Heart left ventricle (tissue), 16 donors: ENCODE results near the gene FBXL7. TPM values are rescaled to one million over a fixed set of nuclear protein-coding genes. Genes with fewer than 3 reads are reported as not detected.

Source experiments
- ATAC-seq, 4 donors: fragments of 200-7000 bp; cut with Tn5 transposase; one replicate each; pipeline ENCODE4 v1.9.1; 2020 to 2022; ENCODE audit warnings: moderate library complexity in 4 of 4, mild to moderate bottlenecking in 3 of 4, moderate number of reproducible peaks in 1 of 4
- DNase-seq, 5 donors: peaks; one replicate each; pipeline ENCODE4 v3.0.0-alpha.2; 2020
- H3K27ac ChIP-seq, 12 donors: fragments of 200-600 bp; sonication (generic) in 4 of 12; one replicate each; pipeline versions ENCODE4 v1.5.0 to v1.8.0; 2016 to 2022; ENCODE audit warnings: mild to moderate bottlenecking in 2 of 12
- H3K27me3 ChIP-seq, 9 donors: fragments of 200-600 bp; sonication (generic) in 2 of 9; one replicate each; pipeline versions ENCODE4 v1.5.1 to v1.8.0; 2016 to 2022; ENCODE audit warnings: mild to moderate bottlenecking in 3 of 9
- H3K36me3 ChIP-seq, 9 donors: fragments of 200-600 bp; sonication (generic) in 2 of 9; one replicate each; pipeline versions ENCODE4 v1.5.0 to v1.8.0; 2018 to 2022; ENCODE audit warnings: mild to moderate bottlenecking in 2 of 9
- H3K4me1 ChIP-seq, 12 donors: fragments of 200-600 bp; sonication (generic) in 4 of 12; one replicate each; pipeline versions ENCODE4 v1.5.0 to v1.8.0; 2016 to 2022; ENCODE audit warnings: mild to moderate bottlenecking in 3 of 12
- H3K4me3 ChIP-seq, 12 donors: fragments of 200-600 bp; sonication (generic) in 4 of 12; one replicate each; pipeline versions ENCODE4 v1.5.0 to v1.8.0; 2017 to 2022; ENCODE audit warnings: mild to moderate bottlenecking in 9 of 12, moderate library complexity in 4 of 12
- H3K9me3 ChIP-seq, 12 donors: fragments of 200-600 bp; sonication (generic) in 4 of 12; one replicate each; pipeline versions ENCODE4 v1.5.0 to v1.8.0; 2016 to 2022; ENCODE audit warnings: mild to moderate bottlenecking in 1 of 12
- CTCF ChIP-seq, 12 donors: fragments of 200-600 bp; sonication (generic) in 4 of 12; IDR thresholded peaks; one replicate each; pipeline versions ENCODE4 v1.5.0 to v1.8.0; 2018 to 2022; ENCODE audit warnings: antibody characterized with exemption in 12 of 12, mild to moderate bottlenecking in 5 of 12
- POLR2A ChIP-seq, 2 donors: fragments of 450-650 bp; IDR thresholded peaks; one replicate each; pipeline ENCODE4 v1.6.1; 2017; ENCODE audit warnings: antibody characterized with exemption in 2 of 2, mild to moderate bottlenecking in 2 of 2, moderate library complexity in 2 of 2
- WGBS, 4 donors: extraction: QIAGEN DNeasy Blood & Tissue Kit in 2 of 4; methylation state at CpG; one replicate each; pipeline versions ENCODE4 v1.1.5 to v1.1.7; 2013 to 2018; 5-methylcytosine and 5-hydroxymethylcytosine counted together
- intact Hi-C, 10 donors: fragments of 100-400 bp; cut with DNase I; formaldehyde crosslinking; loops; one replicate each; pipeline versions ENCODE4 v1.11.1 to v1.14.2; 2022
- polyA plus RNA-seq, 2 donors: library from polyadenylated mRNA; stranded (reverse); fragments of 200-250 nt; gene quantifications; one replicate each; pipeline ENCODE4 v1.2.3, GENCODE V29; 2013
- total RNA-seq, 9 donors: library from RNA; depleted of rRNA in 2 of 9; stranded (reverse); fragments of >200 nt in 2 of 9; fragmentation: NEBNext Ultra II Directional in 3 of 9; extraction: Animal tissue kit (Norgen Biotek cat#: 25700) in 3 of 9; gene quantifications; one replicate each; pipeline versions ENCODE4 v1.1.0 to v1.2.4, GENCODE V29; 2016 to 2023
- donor health status: ischemic (EF 13 %, LVEDD 7.1; RV severe dilation, severe dysfunction).
- donor health status: healthy with polysubstance abuse.
- donor health status: DM: no; HTN: yes; CAD: no.
- donor health status: DM: no; HTN: no; CAD: no.
- donor health status: ischemic (EF 25% LVEDD 6.9; RV normal size, moderate dysfunction).
- donor health status: ischemic (EF 25% LVEDD 5.7; RV mildly dilated, moderate dysfunction).
- donor health status: healthy.
- donor health status: DM: yes; HTN: yes; CAD: no.
- donor health status: ischemic (EF 35%, LVEDD 5.7; RV mildly dilated, moderate dysfunction).
- donor health status: nonischemic (EF 11% LVEDD 7.7; RV severe dilation, severe dysfunction).
- donor health status: DM: yes; HTN: yes; CAD: no.
- donor health status: PGD.
- donor health status: ischemic (EF 29% LVEDD 5.4; RV normal size, mild dysfunction).
- donor health status: nonischemic (EF 23%, LVEDD 6.1; RV moderate dilation, normal function).

Gene FBXL7
- total and polyA plus RNA-seq, 11 donors = 8.7 to 27.6 (median 24.3) TPM

DNA sequence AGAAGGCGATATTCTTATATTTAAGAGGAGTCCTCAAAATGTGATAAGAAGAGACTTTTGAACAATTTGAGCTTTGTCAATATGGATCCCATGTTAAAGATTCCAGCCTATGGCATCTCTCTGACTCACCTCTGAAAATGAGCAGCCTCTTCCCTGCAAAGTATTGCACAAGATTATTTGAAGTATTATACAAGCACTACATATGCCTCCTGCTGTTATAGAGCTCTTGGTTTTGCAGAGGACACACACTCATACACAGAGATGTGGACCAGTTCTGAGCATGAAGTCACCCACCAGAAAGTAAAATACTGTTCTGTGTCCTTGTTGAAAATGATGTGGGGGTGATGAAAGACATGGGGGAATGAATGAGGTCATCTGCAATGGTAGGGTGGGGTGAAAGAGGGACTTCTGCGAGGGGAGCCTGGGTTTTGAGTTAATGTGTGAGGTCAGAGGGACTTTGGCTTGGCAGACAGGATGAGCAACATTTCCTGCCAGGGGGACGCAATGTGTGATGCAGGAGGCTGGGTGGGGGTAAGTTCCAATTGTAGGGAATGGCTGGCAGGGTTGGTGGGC is 25.8 kb downstream of the FBXL7 start:
- Histone ChIP-seq H3K27ac (no peak overlapping the region), H3K4me3 (no peak overlapping the region), H3K36me3 (peaks cover 0 to 6% (median 0%) of the 10 kb centered on the region in 9 donors), H3K4me1 (peaks cover 0 to 53% (median 26%) of the 10 kb centered on the region in 12 donors), H3K9me3 (no peaks in the 10 kb centered on the region), H3K27me3 (no peaks in the 10 kb centered on the region)
- WGBS, 4 donors = 71 to 81% (median 75%) methylated on average over 3 of the region's 3 CpGs
- intact Hi-C loops = no loop called here
- no peak for DNase-seq
- no peak for ATAC-seq
- TF ChIP-seq POLR2A (IDR thresholded peaks at IDR 0.05) (no peak), CTCF (IDR thresholded peaks at IDR 0.05) (no peak)

- Histone ChIP-seq H3K4me3 (no peak overlapping the region), H3K36me3 (peaks cover 0 to 6% (median 0%) of the 10 kb centered on the region in 9 donors), H3K4me1 (peaks cover 0 to 48% (median 21%) of the 10 kb centered on the region in 12 donors), H3K27ac (no peak overlapping the region), H3K9me3 (no peaks in the 10 kb centered on the region), H3K27me3 (no peaks in the 10 kb centered on the region)
- no peak for TF ChIP-seq CTCF (IDR thresholded peaks at IDR 0.05)
- TF ChIP-seq POLR2A (IDR thresholded peaks at IDR 0.05) = no peak
- 91 to 94% (median 92%) methylated on average over 3 of the region's 3 CpGs for WGBS, 4 donors
- intact Hi-C loops = no loop called here
- ATAC-seq (no peak), DNase-seq (no peak)
These were observed 26.4 kb downstream of the FBXL7 start for GRCh38 chr5:15526413-15526812.

DNA sequence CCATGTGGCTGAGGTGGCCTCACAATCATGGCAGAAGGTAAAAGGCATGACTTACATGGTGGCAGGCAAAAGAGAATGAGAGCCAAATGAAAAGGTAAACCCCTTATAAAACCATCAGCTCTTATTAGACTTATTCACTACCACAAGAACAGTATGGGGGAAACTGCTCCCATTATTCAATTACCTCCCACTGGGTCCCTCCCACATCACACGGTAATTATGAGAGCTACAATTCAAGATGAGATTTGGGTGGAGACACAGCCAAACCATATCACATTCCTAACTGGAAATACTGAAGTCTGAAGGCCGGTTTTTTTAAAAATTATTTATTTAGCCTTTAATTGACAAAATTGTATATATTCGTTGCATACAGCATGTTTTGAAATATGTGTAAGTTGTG is 28.5 kb downstream of the FBXL7 start:
- Histone ChIP-seq H3K27ac (no peak overlapping the region), H3K27me3 (no peaks in the 10 kb centered on the region), H3K36me3 (peaks cover 0 to 6% (median 0%) of the 10 kb centered on the region in 9 donors), H3K9me3 (no peaks in the 10 kb centered on the region), H3K4me1 (peaks cover 0 to 44% (median 10%) of the 10 kb centered on the region in 12 donors), H3K4me3 (no peak overlapping the region)
- intact Hi-C loops = no loop called here
- ATAC-seq (no peak), DNase-seq (no peak)
- TF ChIP-seq CTCF (IDR thresholded peaks at IDR 0.05) (no peak), POLR2A (IDR thresholded peaks at IDR 0.05) (no peak)
- 93 to 97% (median 94%) methylated on average over 3 of the region's 3 CpGs for WGBS, 4 donors

DNA sequence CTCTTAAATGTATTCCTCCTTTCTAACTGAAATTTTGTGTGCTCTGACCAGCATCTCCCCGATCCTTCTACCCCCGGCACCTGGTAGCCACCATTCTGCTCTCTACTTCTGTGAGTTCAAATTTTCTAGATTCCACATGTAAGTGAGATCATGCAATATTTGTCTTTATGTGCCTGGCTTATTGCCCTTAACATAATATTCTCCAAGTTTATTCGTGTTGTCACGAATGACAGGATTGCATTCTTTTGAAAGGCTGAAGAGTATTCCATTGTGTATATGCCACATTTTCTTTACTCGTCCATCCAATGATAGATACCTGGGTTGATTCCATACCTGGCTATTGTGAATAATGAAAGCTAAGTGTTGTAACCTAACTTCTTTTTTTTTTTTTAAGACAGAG is 29.0 kb downstream of the FBXL7 start:
- H3K9me3 ChIP-seq = no peaks in the 10 kb centered on the region

More for the DNA sequence above, 29.0 kb downstream of the FBXL7 start:
- Histone ChIP-seq H3K4me1 (peaks cover 0 to 44% (median 10%) of the 10 kb centered on the region in 12 donors), H3K4me3 (no peak overlapping the region), H3K27ac (no peak overlapping the region), H3K27me3 (no peaks in the 10 kb centered on the region), H3K36me3 (peaks cover 0 to 6% (median 0%) of the 10 kb centered on the region in 9 donors)
- no peak for TF ChIP-seq POLR2A (IDR thresholded peaks at IDR 0.05)
- no peak for TF ChIP-seq CTCF (IDR thresholded peaks at IDR 0.05)
- DNase-seq (no peak), ATAC-seq (no peak)
- intact Hi-C loops = no loop called here
- WGBS, 4 donors = 93 to 95% (median 94%) methylated on average over 5 of the region's 5 CpGs
